H9 (cell line): ENCODE measurements around the gene NRXN2. TPM values are rescaled to one million over a fixed set of nuclear protein-coding genes. Genes with fewer than 3 reads are reported as not detected.

Source experiments
- DNase-seq: peaks from one replicate; pipeline ENCODE4 v3.0.0-alpha.2; 2017
- H2AFZ ChIP-seq: one replicate; pipeline ENCODE4 v1.6.1; 2013; ENCODE audit warnings: mild to moderate bottlenecking, low read length, control low read depth, moderate library complexity
- H2AK5ac ChIP-seq: 2 replicates; pipeline ENCODE4 v1.6.1; 2013; ENCODE audit warnings: low read length, control low read depth, mixed read lengths; ENCODE audit not compliant: insufficient read length
- H2BK120ac ChIP-seq: one replicate; pipeline ENCODE4 v1.6.1; 2013; ENCODE audit warnings: low read depth, mild to moderate bottlenecking, low read length, control low read depth, inconsistent platforms; ENCODE audit not compliant: poor library complexity, severe bottlenecking
- H2BK12ac ChIP-seq: 2 replicates; pipeline ENCODE4 v1.6.1; 2013; ENCODE audit warnings: low read length, control low read depth, mixed read lengths, low read depth; ENCODE audit not compliant: insufficient read length
- H2BK15ac ChIP-seq: 2 replicates; pipeline ENCODE4 v1.6.1; 2013; ENCODE audit warnings: low read depth, low read length, control low read depth
- H2BK20ac ChIP-seq: one replicate; pipeline ENCODE4 v1.6.1; 2013; ENCODE audit warnings: low read depth, mild to moderate bottlenecking, low read length, control low read depth, inconsistent platforms; ENCODE audit not compliant: poor library complexity, severe bottlenecking
- H2BK5ac ChIP-seq: 2 replicates; pipeline ENCODE4 v1.6.1; 2013; ENCODE audit warnings: low read length, control low read depth, mixed read lengths; ENCODE audit not compliant: insufficient read length
- H3K14ac ChIP-seq: 2 replicates; pipeline ENCODE4 v1.6.1; 2013; ENCODE audit warnings: low read length, control low read depth; ENCODE audit not compliant: insufficient read depth
- H3K18ac ChIP-seq: 2 replicates; pipeline ENCODE4 v1.6.1; 2013; ENCODE audit warnings: low read depth, mild to moderate bottlenecking, mixed read lengths, low read length, control low read depth; ENCODE audit not compliant: insufficient read length
- H3K23ac ChIP-seq: 2 replicates; pipeline ENCODE4 v1.6.1; 2013; ENCODE audit warnings: low read length, control low read depth, mixed read lengths, low read depth; ENCODE audit not compliant: insufficient read length
- H3K23me2 ChIP-seq: 2 replicates; pipeline ENCODE4 v1.6.1; 2013; ENCODE audit warnings: low read depth, mild to moderate bottlenecking, mixed read lengths, low read length, control low read depth; ENCODE audit not compliant: insufficient read length, poor library complexity, severe bottlenecking
- H3K27ac ChIP-seq: 2 replicates; pipeline ENCODE4 v1.5.1; 2013; ENCODE audit warnings: low read length, control low read depth, mixed read lengths, low read depth; ENCODE audit not compliant: insufficient read length
- H3K27me3 ChIP-seq: 2 replicates; pipeline ENCODE4 v1.6.1; 2013; ENCODE audit warnings: low read length, control low read depth, inconsistent platforms; ENCODE audit not compliant: insufficient read depth
- H3K4ac ChIP-seq: 2 replicates; pipeline ENCODE4 v1.6.1; 2013; ENCODE audit warnings: low read depth, mild to moderate bottlenecking, control low read depth, inconsistent platforms, low read length, moderate library complexity
- H3K4me1 ChIP-seq: 2 replicates; pipeline ENCODE4 v1.6.1; 2013; ENCODE audit warnings: low read length, control low read depth, inconsistent platforms; ENCODE audit not compliant: insufficient read depth
- H3K4me2 ChIP-seq: 2 replicates; pipeline ENCODE4 v1.6.1; 2013; ENCODE audit warnings: low read length, control low read depth, mixed read lengths; ENCODE audit not compliant: insufficient read length, insufficient read depth
- H3K56ac ChIP-seq: 2 replicates; pipeline ENCODE4 v1.6.1; 2013; ENCODE audit warnings: low read depth, mild to moderate bottlenecking, mixed read lengths, low read length, control low read depth; ENCODE audit not compliant: insufficient read length
- H3K79me1 ChIP-seq: 2 replicates; pipeline ENCODE4 v1.6.1; 2013; ENCODE audit warnings: low read depth, mild to moderate bottlenecking, moderate library complexity, low read length, control low read depth, inconsistent platforms; ENCODE audit not compliant: insufficient read depth, poor library complexity, severe bottlenecking
- H3K79me2 ChIP-seq: 2 replicates; pipeline ENCODE4 v1.6.1; 2013; ENCODE audit warnings: low read length, control low read depth, inconsistent platforms; ENCODE audit not compliant: insufficient read depth
- H3K9ac ChIP-seq: 2 replicates; pipeline ENCODE4 v1.6.1; 2013; ENCODE audit warnings: low read length, control low read depth, mixed read lengths; ENCODE audit not compliant: insufficient read length; ENCODE audit errors: extremely low read depth
- H3K9me3 ChIP-seq: one replicate; pipeline ENCODE4 v1.6.1; 2013; ENCODE audit warnings: low read depth, low read length, inconsistent platforms; ENCODE audit not compliant: control insufficient read depth
- H3T11ph ChIP-seq: one replicate; pipeline ENCODE4 v1.6.1; 2013; ENCODE audit warnings: mild to moderate bottlenecking, low read length, control low read depth, inconsistent platforms
- H4K20me1 ChIP-seq: one replicate; pipeline ENCODE4 v1.6.1; 2013; ENCODE audit not compliant: control insufficient read depth, insufficient read length, insufficient read depth
- H4K5ac ChIP-seq: 2 replicates; pipeline ENCODE4 v1.6.1; 2013; ENCODE audit warnings: low read depth, mild to moderate bottlenecking, mixed read lengths, low read length, control low read depth; ENCODE audit not compliant: insufficient read length
- H4K8ac ChIP-seq: replicated peaks from 2 replicates; pipeline ENCODE4 v1.6.1; 2013; ENCODE audit warnings: low read length, control low read depth, mixed read lengths, low read depth; ENCODE audit not compliant: insufficient read length
- H4K91ac ChIP-seq: 2 replicates; pipeline ENCODE4 v1.6.1; 2013; ENCODE audit warnings: low read depth, mild to moderate bottlenecking, moderate library complexity, mixed read lengths, low read length, control low read depth; ENCODE audit not compliant: insufficient read length
- H3K27ac Mint-ChIP-seq, 3 experiments: 2 replicates in 2 of 3; 3 replicates in 1 of 3; pipeline ENCODE4 v1.8.0; 2020 to 2021; ENCODE audit warnings: mixed read lengths in 3 of 3, mild to moderate bottlenecking in 1 of 3, moderate library complexity in 1 of 3
- H3K27me3 Mint-ChIP-seq: 2 replicates; pipeline ENCODE4 v1.8.0; 2021; ENCODE audit warnings: low read depth, mild to moderate bottlenecking, moderate library complexity, mixed read lengths
- H3K36me3 Mint-ChIP-seq, 3 experiments: 2 replicates in 2 of 3; 3 replicates in 1 of 3; pipeline ENCODE4 v1.8.0; 2020 to 2021; ENCODE audit warnings: low read depth in 3 of 3, mixed read lengths in 3 of 3; ENCODE audit not compliant: insufficient read depth in 1 of 3
- H3K4me1 Mint-ChIP-seq, 2 experiments: 2 replicates each; pipeline ENCODE4 v1.8.0; 2020; ENCODE audit warnings: mixed read lengths in 2 of 2
- H3K4me3 Mint-ChIP-seq, 2 experiments: 2 replicates in 1 of 2; 3 replicates in 1 of 2; pipeline ENCODE4 v1.8.0; 2020 to 2021; ENCODE audit warnings: mild to moderate bottlenecking in 2 of 2, mixed read lengths in 2 of 2, moderate library complexity in 1 of 2
- H3K9me3 Mint-ChIP-seq, 2 experiments: 2 replicates in 1 of 2; 3 replicates in 1 of 2; pipeline ENCODE4 v1.8.0; 2020; ENCODE audit warnings: mild to moderate bottlenecking in 2 of 2, mixed read lengths in 2 of 2, moderate library complexity in 1 of 2
- WGBS: extraction: QIAGEN DNeasy Blood & Tissue Kit; methylation state at CpG from one replicate; pipeline ENCODE4 v1.1.7; 2013; ENCODE audit warnings: missing lambda C conversion rate, low lambda C conversion rate, mixed read lengths; ENCODE audit not compliant: insufficient read length; ENCODE audit errors: extremely low coverage; 5-methylcytosine and 5-hydroxymethylcytosine counted together
- total RNA-seq: library from RNA; stranded (reverse); gene quantifications from 2 replicates; pipeline ENCODE4 v1.2.1, GENCODE V29; 2021
- TF ChIP-seq, protein P1 (sequence below): fragments of 200-600 bp; sonication (generic); conservative IDR thresholded peaks from 3 replicates; pipeline ENCODE4 v1.8.0; 2021; ENCODE audit warnings: antibody characterized with exemption, mild to moderate bottlenecking

The NRXN2 gene
- total RNA-seq, 1 experiment from 2014 or later: 3.9 TPM

DNA sequence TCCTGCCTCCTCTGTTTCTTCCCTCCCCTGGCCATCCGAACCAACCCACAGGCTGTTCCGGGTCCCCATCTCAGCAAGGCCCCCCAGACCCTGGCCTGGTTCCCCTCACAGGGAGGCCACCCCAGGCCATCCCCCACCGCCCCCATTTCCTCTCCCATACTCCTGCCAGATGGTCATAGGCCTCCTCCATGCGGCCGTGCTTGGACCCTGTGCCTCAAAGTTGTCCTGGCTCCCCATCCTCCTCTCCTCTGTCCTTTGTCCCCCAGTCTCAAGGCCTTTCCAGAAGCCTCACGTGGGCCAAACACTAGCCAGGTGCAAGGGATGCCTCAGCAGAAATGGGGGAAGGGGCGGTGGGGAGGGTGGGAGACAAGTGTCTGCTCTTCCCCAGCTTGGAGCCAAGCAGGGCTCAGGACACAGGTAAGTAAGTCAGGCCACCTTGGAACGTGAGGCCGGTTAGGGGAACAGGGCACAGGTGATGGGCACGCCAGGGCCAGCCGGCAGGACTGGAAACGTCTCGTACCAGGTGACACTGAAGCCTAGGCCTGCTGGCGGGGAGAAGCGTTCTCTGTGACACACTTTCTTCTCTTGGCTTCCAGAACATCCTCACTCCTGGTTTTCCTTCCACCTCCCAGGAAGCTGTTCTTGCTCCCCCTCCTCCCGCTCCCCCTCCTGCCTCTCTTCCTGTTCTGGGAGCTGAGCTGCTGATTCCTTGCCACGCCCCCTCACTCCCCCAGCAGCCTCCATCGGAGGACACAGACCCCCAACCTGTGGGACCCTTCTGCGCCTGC, 163.5 kb downstream of the NRXN2 start:
- no peak overlapping the region for H2AFZ ChIP-seq

More for the DNA sequence above, 163.5 kb downstream of the NRXN2 start:
- Histone ChIP-seq H4K8ac (no peak overlapping the region), H3K4ac (no peak overlapping the region), H3K9ac (no peak overlapping the region), H3K27ac (no peak overlapping the region), H2BK20ac (no peak overlapping the region), H3K23ac (no peak overlapping the region), H3K27me3 (no peaks in the 10 kb centered on the region), H4K5ac (no peak overlapping the region), H3K4me2 (no peak overlapping the region), H3K9me3 (no peaks in the 10 kb centered on the region), H3K79me1 (no peaks in the 10 kb centered on the region), H3K18ac (no peak overlapping the region), H3K23me2 (no peaks in the 10 kb centered on the region), H3K14ac (no peak overlapping the region), H4K91ac (no peak overlapping the region), H2AK5ac (no peak overlapping the region), H4K20me1 (no peaks in the 10 kb centered on the region), H3T11ph (no peak overlapping the region), H3K4me1 (peaks cover 7% of the 10 kb centered on the region; the same call in 1 of the 2 replicates), H2BK5ac (no peak overlapping the region), H3K56ac (no peak overlapping the region), H2BK120ac (no peak overlapping the region), H2BK15ac (no peak overlapping the region), H2BK12ac (no peak overlapping the region), H3K79me2 (no peaks in the 10 kb centered on the region)
- WGBS: no CpG with 5 or more reads among the region's 19 CpGs
- H3K36me3 Mint-ChIP-seq: no peaks in the 10 kb centered on the region; a peak in 1 of 7 replicates
- TF ChIP-seq, protein P1, sequence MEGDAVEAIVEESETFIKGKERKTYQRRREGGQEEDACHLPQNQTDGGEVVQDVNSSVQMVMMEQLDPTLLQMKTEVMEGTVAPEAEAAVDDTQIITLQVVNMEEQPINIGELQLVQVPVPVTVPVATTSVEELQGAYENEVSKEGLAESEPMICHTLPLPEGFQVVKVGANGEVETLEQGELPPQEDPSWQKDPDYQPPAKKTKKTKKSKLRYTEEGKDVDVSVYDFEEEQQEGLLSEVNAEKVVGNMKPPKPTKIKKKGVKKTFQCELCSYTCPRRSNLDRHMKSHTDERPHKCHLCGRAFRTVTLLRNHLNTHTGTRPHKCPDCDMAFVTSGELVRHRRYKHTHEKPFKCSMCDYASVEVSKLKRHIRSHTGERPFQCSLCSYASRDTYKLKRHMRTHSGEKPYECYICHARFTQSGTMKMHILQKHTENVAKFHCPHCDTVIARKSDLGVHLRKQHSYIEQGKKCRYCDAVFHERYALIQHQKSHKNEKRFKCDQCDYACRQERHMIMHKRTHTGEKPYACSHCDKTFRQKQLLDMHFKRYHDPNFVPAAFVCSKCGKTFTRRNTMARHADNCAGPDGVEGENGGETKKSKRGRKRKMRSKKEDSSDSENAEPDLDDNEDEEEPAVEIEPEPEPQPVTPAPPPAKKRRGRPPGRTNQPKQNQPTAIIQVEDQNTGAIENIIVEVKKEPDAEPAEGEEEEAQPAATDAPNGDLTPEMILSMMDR: no peak
- peaks cover 35 to 41% of the 10 kb centered on the region in 2 experiments for H3K4me1 Mint-ChIP-seq
- peak; percentile 72 for DNase-seq
- peak overlapping the region in 1 of 2 experiments; percentile 57; a peak in 2 of 5 replicates for H3K4me3 Mint-ChIP-seq
- peak overlapping the region; percentile 25 to 93 (median 92); a peak in 3 of 7 replicates for H3K27ac Mint-ChIP-seq
- peaks cover 6% of the 10 kb centered on the region for H3K27me3 Mint-ChIP-seq
- H3K9me3 Mint-ChIP-seq: no peaks in the 10 kb centered on the region
